GM19043 (cell line): ENCODE results near the gene PDE7B.
"Not testable (repeated sequence)": the region's sequence is repeated elsewhere in the genome, so short reads cannot be mapped to it uniquely, and the experiment has no call there.

Experiments
- ATAC-seq: cut with Tn5 transposase; IDR thresholded peaks from one replicate; pipeline ENCODE4 v1.9.1; 2021; ENCODE audit warnings: low read depth; ENCODE audit not compliant: unreplicated experiment

Gene PDE7B

GRCh38 chr6:136212608-136213007 lies 361.1 kb downstream of the PDE7B start:
- ATAC-seq: no peak

GRCh38 chr6:136213012-136213539 lies 361.6 kb downstream of the PDE7B start:
- ATAC-seq: no peak

GRCh38 chr6:136213853-136214252 lies 362.4 kb downstream of the PDE7B start:
- ATAC-seq: no peak

- ATAC-seq: no peak
Observed at GRCh38 chr6:136216503-136217401, 365.3 kb downstream of the PDE7B start.

- not testable (repeated sequence) for ATAC-seq
Observed at GRCh38 chr6:136224974-136225373, 373.5 kb downstream of the PDE7B start.

- ATAC-seq: no peak
Observed at GRCh38 chr6:136225496-136225895, 374.0 kb downstream of the PDE7B start.

GRCh38 chr6:136226027-136226673 lies 374.6 kb downstream of the PDE7B start:
- peak; percentile 58 for ATAC-seq

- ATAC-seq: peak; percentile 9
Observed at GRCh38 chr6:136226674-136227377, 375.3 kb downstream of the PDE7B start.

- peak; percentile 47 for ATAC-seq
Observed at GRCh38 chr6:136228814-136229213, 377.3 kb downstream of the PDE7B start.

GRCh38 chr6:136230219-136230853 lies 378.8 kb downstream of the PDE7B start:
- ATAC-seq: no peak

- ATAC-seq: no peak
Observed at GRCh38 chr6:136232701-136233100, 381.2 kb downstream of the PDE7B start.

- no peak for ATAC-seq
Observed at GRCh38 chr6:136235233-136235564, 383.7 kb downstream of the PDE7B start.

GRCh38 chr6:136236466-136237293 lies 385.2 kb downstream of the PDE7B start:
- no peak for ATAC-seq

GRCh38 chr6:136244061-136244616 lies 392.6 kb downstream of the PDE7B start:
- ATAC-seq: no peak
